NCI-H510A treated with DMSO at 0.1 percent for 48 hours (cell line): ENCODE results near the gene CAPN14.

ENCODE experiments used
- DNase-seq: peaks from one replicate; lab custom pipeline; 2025; lab: John Stamatoyannopoulos, UW

The CAPN14 gene, protein sequence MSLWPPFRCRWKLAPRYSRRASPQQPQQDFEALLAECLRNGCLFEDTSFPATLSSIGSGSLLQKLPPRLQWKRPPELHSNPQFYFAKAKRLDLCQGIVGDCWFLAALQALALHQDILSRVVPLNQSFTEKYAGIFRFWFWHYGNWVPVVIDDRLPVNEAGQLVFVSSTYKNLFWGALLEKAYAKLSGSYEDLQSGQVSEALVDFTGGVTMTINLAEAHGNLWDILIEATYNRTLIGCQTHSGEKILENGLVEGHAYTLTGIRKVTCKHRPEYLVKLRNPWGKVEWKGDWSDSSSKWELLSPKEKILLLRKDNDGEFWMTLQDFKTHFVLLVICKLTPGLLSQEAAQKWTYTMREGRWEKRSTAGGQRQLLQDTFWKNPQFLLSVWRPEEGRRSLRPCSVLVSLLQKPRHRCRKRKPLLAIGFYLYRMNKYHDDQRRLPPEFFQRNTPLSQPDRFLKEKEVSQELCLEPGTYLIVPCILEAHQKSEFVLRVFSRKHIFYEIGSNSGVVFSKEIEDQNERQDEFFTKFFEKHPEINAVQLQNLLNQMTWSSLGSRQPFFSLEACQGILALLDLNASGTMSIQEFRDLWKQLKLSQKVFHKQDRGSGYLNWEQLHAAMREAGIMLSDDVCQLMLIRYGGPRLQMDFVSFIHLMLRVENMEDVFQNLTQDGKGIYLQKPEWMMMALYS

DNA sequence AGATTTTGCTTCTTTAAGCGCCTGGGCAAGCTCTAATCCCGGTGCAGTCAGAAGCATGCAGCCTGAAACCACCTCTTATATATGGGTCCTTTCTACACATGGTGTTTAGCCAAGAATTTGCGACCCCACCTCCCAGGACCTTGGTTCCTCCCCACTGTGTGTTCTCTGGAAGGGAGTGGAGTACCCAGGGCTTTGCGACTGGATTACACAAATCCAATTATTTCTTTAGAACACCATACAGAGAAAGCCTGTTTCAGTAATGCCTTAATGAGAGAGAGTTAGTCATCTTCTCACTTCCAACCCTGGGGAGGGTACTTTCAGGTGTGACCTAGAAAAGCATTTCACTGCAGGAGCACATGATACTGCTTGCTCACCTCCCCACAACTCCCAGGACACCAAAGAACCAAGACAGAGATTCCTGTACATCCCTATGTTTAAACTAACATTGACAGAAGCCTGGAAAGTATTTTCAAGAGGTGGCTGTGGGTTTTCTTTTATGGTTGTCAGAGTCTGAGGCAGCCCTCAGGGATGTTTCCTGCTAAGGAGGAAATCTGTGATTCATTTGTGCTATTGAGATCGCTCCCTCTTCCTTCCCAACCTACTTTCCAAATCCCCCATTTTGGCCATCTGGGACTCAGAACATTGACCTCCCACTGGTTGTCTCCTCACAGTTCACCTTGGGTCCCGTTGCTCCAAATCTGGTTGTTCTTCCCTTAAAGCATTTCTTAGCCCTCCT, at the start of gene CAPN14:
Gene CAPN14, minus strand, starts transcription at position 51 of the 736 bp plus-strand sequence. CDS start 12,068 bp downstream, outside the sequence.
- no peak for DNase-seq

GRCh38 chr2:31266804-31267203, 49.5 kb upstream of the CAPN14 start:
- no peak for DNase-seq

GRCh38 chr2:31265234-31265633, 47.9 kb upstream of the CAPN14 start:
- DNase-seq = no peak

GRCh38 chr2:31263636-31264190, 46.4 kb upstream of the CAPN14 start:
- DNase-seq = no peak

GRCh38 chr2:31260870-31261269, 43.6 kb upstream of the CAPN14 start:
- DNase-seq = no peak

GRCh38 chr2:31259075-31259474, 41.8 kb upstream of the CAPN14 start:
- no peak for DNase-seq

DNA sequence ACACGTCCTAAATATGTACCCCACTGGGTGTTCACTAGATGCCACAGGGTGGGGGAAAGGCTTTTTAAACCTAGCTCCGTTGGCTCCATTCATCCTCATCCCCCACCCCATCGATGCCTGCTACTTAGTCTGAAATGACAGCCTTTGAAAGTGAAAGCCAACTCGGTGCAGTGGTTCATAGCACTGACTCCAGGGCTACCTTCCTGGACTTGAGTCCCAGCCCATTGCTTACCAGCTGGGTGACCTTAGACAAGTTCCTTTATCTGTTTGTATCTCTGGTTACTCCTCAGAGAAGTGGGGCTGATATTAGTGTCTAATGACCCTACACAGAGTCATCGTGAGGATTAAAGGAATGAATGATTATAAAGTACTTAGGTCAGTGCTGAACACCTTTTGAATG, 41.0 kb upstream of the CAPN14 start:
- no peak for DNase-seq

DNA sequence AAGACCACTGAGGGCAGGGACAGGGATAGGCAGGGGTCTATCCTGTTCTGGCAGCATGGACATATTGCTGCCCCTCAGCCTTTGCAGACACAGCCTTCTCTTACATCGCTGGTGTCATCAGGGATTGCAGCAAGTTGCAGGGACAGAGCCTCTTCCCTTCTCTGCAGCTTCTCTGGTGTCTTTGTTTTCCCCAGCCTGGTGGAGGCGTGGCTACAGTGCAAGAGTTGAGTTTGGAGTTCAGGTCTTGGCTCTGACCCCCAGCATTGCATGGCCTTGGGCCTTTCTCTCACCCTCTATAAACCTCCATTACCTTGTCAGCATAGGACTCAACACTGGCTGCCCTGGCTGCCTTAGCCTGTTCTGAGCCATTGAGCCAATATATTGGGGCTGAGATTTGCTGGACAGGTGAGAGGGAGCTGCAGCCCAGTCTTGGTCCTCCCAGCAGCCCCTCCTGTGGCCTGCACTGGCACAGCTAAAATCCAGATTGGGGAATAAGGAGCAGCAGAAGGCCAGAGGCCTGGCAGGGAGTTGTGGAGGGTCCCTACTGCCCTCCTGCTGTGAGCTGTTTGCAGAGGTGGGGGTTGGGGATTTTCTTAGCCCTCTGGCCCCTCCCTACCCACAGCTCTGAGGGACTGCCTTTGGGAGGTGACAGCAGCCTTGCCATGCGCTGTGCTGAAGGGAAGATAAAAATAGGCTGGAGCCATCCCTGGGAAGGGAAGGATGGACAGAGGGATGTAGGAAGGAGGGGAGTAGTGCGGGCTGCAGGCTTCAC, 39.5 kb upstream of the CAPN14 start:
- DNase-seq = peak; percentile 45

GRCh38 chr2:31255911-31256571, 38.7 kb upstream of the CAPN14 start:
- no peak for DNase-seq

DNA sequence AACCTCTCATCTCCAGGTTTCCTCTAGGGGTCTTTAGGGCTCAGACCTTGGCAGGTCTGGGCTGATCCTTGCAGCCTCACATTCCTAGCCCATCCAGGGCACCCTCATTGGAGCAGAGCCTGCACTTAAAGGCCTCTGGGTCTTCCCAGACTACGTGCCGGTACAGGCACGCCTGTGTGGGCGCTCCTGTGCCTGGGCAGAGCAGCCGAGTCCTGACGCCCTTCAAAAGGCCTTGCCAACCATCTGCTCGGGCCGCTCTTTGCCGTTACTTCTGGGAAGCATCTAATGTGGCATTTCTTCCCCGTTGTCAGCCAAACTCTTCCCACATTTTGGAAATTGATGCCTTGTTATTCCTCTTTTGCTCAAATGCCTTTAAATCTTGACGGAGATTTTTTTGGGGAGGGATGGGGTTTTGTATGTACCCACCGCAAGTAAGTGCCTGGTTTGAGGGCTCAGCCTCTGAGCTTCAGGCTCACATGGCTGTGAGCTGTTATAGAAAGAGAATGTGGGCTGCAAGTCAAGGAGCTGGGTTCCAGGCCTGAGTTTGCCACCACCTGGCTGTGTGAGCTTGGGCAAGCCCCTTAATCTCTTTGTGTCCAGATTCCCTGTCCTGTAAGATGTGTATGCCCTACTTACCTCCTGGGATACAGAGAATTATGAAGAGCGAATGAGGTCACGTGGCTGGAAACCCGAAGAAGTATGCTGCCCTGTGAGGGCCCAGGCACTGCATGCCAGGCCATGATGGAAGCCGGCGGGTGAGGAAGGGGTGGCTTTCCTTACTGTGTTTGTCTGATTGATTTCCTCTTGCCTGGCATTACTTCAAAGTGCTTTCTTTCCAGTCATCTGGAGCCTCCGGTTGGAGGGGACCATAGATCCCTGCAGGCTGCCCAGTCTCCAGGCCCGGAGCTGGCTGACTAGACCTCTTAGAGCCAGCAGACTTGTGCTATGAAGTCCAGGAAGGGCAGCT, 37.2 kb upstream of the CAPN14 start:
- no peak for DNase-seq

- peak; percentile 28 for DNase-seq
Observed at GRCh38 chr2:31253356-31254131, 36.2 kb upstream of the CAPN14 start.

DNA sequence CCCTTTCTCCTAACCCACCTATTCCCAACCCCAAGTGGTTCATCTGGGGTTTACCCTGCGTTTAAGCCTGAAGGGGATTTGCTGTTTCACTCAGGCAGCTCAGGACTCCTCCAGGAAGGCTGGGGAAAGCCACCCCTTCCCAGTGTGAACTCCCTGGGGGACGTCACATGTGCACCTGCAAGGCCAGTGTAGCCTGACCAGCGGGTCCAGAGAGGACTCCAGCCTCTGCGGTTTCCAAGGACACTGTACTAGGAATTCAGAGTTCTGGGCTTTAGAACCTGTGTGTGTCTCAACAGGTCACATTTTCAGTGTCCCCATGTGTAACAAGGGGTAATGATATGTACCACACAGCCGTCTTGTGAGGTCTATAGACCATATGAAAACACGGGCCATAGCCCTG, 34.5 kb upstream of the CAPN14 start:
- DNase-seq = no peak

DNA sequence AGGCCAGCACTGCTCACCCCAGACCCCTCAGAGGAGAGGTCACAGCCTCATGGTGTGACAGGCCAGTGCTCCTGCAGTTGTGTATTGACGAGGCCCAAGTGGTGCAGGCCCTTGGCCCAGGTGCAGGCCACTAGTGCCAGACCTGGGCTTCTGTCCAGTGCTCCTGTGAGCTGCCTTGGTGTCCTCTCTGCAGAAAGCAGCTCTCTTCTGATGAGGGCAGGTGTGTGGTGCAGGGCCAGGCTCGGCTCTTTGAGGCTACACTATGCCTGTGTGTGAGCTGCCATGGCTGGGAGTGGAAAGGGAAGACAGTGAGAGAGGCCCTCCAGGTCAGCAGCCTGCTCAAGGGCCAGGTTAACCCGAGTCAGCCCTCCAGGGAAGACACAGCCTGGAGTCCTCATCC, 33.7 kb upstream of the CAPN14 start:
- no peak for DNase-seq

GRCh38 chr2:31249009-31249690, 31.8 kb upstream of the CAPN14 start:
- no peak for DNase-seq

GRCh38 chr2:31248139-31248538, 30.8 kb upstream of the CAPN14 start:
- no peak for DNase-seq

GRCh38 chr2:31247711-31248110, 30.4 kb upstream of the CAPN14 start:
- no peak for DNase-seq

DNA sequence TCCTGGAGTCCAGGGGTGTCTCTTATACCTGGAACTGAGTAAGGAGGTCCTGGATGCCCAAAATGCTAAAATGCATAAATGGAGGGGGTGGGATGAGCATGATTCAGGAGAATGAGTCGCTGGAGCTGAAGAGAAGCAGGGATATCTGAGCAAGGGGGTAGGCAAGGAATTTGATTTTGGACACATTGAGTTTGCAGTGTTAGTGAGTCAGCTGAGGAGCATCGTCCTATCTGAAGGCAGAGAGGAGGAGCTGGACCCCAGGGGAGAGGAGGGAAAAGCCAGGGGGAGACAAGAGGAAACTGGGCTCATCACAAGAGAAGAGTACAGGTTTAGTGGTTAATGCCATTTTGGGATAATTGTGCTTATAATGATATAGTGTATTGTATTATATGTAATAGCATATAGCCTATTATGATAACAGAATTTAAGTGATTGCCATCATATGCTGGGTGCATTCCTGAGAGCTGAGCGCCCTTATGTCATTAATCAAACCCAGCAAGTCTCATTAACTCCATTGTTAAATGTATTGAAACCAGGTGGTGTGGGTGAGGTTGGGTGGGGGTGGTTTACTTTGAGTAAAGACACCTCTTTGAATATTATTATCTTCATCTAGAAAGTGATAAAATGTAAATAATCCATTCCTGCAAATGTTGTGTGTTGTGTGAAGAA, 29.0 kb upstream of the CAPN14 start:
- no peak for DNase-seq

- no peak for DNase-seq
Observed at GRCh38 chr2:31244101-31244500, 26.8 kb upstream of the CAPN14 start.
